Measurements from ENCODE around the gene ACOX1.

DNA sequence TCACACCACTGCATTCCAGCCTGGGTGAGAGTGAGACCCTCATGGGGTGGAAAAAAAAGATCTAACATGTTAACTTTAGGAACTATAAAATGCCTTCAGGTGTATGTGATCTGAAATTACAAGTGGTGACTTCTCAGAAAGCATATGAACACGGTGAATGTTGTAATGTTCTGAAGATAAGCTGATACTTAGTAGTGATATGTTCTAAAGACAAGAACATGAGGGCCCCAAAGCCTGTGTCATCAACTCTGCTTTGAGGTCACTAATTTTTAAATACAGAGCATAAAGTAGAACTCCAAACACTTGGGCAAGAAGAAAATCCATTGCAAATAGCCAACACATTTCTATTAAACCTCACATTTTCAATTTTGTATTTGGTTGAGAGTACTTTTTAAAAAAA lies 35.5 kb downstream of the ACOX1 start:
- TF ChIP-seq GATA3 (IDR thresholded peaks at IDR 0.05; ENCODE audit: low read depth, low read length) (no peak), GATA2 (IDR thresholded peaks at IDR 0.05; ENCODE audit: low read depth, low read length) (no peak)
